ENCODE data around the gene IL6ST. TPM values are rescaled to one million over a fixed set of nuclear protein-coding genes. Genes with fewer than 3 reads are reported as not detected.
A peak's percentile ranks its signal among the peaks of the same experiment; 100 is the strongest.

The IL6ST gene
- total and polyA plus RNA-seq, 10 of the 15 experiments (the other 5 are each of a cell fraction or from before 2014, with no cell fraction given) = 1.5 to 139 (median 13.0) TPM

- TF ChIP-seq, protein P1, sequence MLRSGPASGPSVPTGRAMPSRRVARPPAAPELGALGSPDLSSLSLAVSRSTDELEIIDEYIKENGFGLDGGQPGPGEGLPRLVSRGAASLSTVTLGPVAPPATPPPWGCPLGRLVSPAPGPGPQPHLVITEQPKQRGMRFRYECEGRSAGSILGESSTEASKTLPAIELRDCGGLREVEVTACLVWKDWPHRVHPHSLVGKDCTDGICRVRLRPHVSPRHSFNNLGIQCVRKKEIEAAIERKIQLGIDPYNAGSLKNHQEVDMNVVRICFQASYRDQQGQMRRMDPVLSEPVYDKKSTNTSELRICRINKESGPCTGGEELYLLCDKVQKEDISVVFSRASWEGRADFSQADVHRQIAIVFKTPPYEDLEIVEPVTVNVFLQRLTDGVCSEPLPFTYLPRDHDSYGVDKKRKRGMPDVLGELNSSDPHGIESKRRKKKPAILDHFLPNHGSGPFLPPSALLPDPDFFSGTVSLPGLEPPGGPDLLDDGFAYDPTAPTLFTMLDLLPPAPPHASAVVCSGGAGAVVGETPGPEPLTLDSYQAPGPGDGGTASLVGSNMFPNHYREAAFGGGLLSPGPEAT (IDR thresholded peaks at IDR 0.05; ENCODE audit: low read depth) = peak; percentile 97
- TF ChIP-seq ZNF274 (IDR thresholded peaks at IDR 0.05; ENCODE audit: insufficient read depth, insufficient read length) (no peak), JUND (IDR thresholded peaks at IDR 0.05; ENCODE audit: low read depth, low read length) (peak; percentile 58; the same call in 1 of the 2 replicates), BHLHE40 (IDR thresholded peaks at IDR 0.05; ENCODE audit: borderline replicate concordance in 1 of 2, low read depth in 2 of 2, low read length in 1 of 2) (peak; percentile 86 to 94), KAT2A (conservative IDR thresholded peaks at IDR 0.05; ENCODE audit: control insufficient read depth, low read depth, low read length) (no peak), IKZF1 (conservative IDR thresholded peaks at IDR 0.05) (peak; percentile 72), SREBF2 (IDR thresholded peaks at IDR 0.05; ENCODE audit: low read length) (no peak), MTA3 (IDR thresholded peaks at IDR 0.05; ENCODE audit: borderline replicate concordance, low read length) (no peak; the same call in 1 of the 2 replicates), ELK1 (IDR thresholded peaks at IDR 0.05; ENCODE audit: low read depth, low read length) (no peak), BCL11A (IDR thresholded peaks at IDR 0.05; ENCODE audit: low read depth, low read length) (peak; percentile 67; the same call in 1 of the 2 replicates), BCL3 (IDR thresholded peaks at IDR 0.05; ENCODE audit: borderline replicate concordance, insufficient read depth, low read depth, low read length, poor library complexity, severe bottlenecking) (peak; percentile 90), ZNF217 (IDR thresholded peaks at IDR 0.05) (no peak), TAF1 (IDR thresholded peaks at IDR 0.05; ENCODE audit: borderline replicate concordance, low read depth, low read length) (no peak), CREB1 (IDR thresholded peaks at IDR 0.05; ENCODE audit: low read depth) (peak; percentile 60; the same call in 1 of the 2 replicates), HSF1 (IDR thresholded peaks at IDR 0.05; ENCODE audit: low read depth, low read length) (no peak), BACH1 (IDR thresholded peaks at IDR 0.05; ENCODE audit: borderline replicate concordance) (peak; percentile 40; the same call in 1 of the 2 replicates), HDGF (IDR thresholded peaks at IDR 0.05) (peak; percentile 47; the same call in 1 of the 2 replicates), CHD2 (IDR thresholded peaks at IDR 0.05; ENCODE audit: borderline replicate concordance, low read depth, low read length) (0 out of 2 replicates have a peak, but pooled peaks have one; percentile 18)
- TF ChIP-seq, protein P2, sequence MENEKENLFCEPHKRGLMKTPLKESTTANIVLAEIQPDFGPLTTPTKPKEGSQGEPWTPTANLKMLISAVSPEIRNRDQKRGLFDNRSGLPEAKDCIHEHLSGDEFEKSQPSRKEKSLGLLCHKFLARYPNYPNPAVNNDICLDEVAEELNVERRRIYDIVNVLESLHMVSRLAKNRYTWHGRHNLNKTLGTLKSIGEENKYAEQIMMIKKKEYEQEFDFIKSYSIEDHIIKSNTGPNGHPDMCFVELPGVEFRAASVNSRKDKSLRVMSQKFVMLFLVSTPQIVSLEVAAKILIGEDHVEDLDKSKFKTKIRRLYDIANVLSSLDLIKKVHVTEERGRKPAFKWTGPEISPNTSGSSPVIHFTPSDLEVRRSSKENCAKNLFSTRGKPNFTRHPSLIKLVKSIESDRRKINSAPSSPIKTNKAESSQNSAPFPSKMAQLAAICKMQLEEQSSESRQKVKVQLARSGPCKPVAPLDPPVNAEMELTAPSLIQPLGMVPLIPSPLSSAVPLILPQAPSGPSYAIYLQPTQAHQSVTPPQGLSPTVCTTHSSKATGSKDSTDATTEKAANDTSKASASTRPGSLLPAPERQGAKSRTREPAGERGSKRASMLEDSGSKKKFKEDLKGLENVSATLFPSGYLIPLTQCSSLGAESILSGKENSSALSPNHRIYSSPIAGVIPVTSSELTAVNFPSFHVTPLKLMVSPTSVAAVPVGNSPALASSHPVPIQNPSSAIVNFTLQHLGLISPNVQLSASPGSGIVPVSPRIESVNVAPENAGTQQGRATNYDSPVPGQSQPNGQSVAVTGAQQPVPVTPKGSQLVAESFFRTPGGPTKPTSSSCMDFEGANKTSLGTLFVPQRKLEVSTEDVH (IDR thresholded peaks at IDR 0.05; ENCODE audit: low read depth, partially characterized antibody) = no peak
Observed at GRCh38 chr5:55903121-55903701, 91.6 kb downstream of the IL6ST start (continued).
